ENCODE data around the gene SMYD3. TPM values are rescaled to one million over a fixed set of nuclear protein-coding genes. Genes with fewer than 3 reads are reported as not detected.

Gene SMYD3
- total and polyA plus RNA-seq, 2 donors (not counting 1 experiment from before 2014, with no cell fraction given) = 9.7 to 37.2 TPM

- Histone ChIP-seq H3K9me3 (ENCODE audit: control extremely low read depth in 1 of 3, control insufficient read depth in 2 of 3, insufficient read depth in 1 of 3, low read length in 2 of 3) (peaks cover 0 to 68% (median 18%) of the 10 kb centered on the region in 3 donors), H3K4me1 (ENCODE audit: control insufficient read depth in 2 of 2, insufficient read depth in 2 of 2, low read length in 2 of 2) (no peaks in the 10 kb centered on the region), H3K4me3 (ENCODE audit: control extremely low read depth in 1 of 5, extremely low read depth in 1 of 5, insufficient read depth in 1 of 5, low read depth in 2 of 5, low read length in 4 of 5) (no peak overlapping the region), H3K36me3 (replicated peaks in 1 of 2; ENCODE audit: control extremely low read depth in 1 of 2, control insufficient read depth in 1 of 2, extremely low read depth in 1 of 2, insufficient read depth in 2 of 2, low read length in 1 of 2) (no peaks in the 10 kb centered on the region), H4K20me1 (ENCODE audit: control insufficient read depth, insufficient read depth, low read length, poor library complexity, severe bottlenecking) (no peaks in the 10 kb centered on the region), H2AFZ (ENCODE audit: insufficient read depth, low read depth, low read length, poor library complexity, severe bottlenecking) (no peak overlapping the region), H3K4me2 (replicated peaks; ENCODE audit: low read depth, low read length, poor library complexity, severe bottlenecking) (no peak overlapping the region), H3K27me3 (replicated peaks in 1 of 4; ENCODE audit: control extremely low read depth in 1 of 4, control insufficient read depth in 3 of 4, insufficient read depth in 4 of 4, low read length in 3 of 4) (no peaks in the 10 kb centered on the region), H3K9ac (ENCODE audit: low read length) (no peak overlapping the region), H3K79me2 (ENCODE audit: control insufficient read depth, insufficient read depth, low read length) (no peaks in the 10 kb centered on the region), H3K27ac (ENCODE audit: low read length in 2 of 2) (no peak overlapping the region)
- H3K9me3 Mint-ChIP-seq (ENCODE audit: insufficient read depth) = peaks cover 11% of the 10 kb centered on the region
- ChIA-PET POLR2A (no interaction called here), CTCF (no interaction called here)
- no peaks in the 10 kb centered on the region for H3K4me1 Mint-ChIP-seq
- H3K27ac Mint-ChIP-seq = no peak overlapping the region
- 99% methylated on average over 7 of the region's 10 CpGs for WGBS (ENCODE audit: insufficient coverage)
- ATAC-seq (ENCODE audit: low read depth) = no peak
- no peak for DNase-seq
- no peak overlapping the region for H3K4me3 Mint-ChIP-seq
- intact Hi-C loops (cut with micrococcal nuclease) = no loop called here
- no peak for TF ChIP-seq EZH2 (IDR thresholded peaks at IDR 0.05; ENCODE audit: borderline replicate concordance, insufficient read depth, low read depth, low read length, poor library complexity, severe bottlenecking)
- H3K27me3 Mint-ChIP-seq = no peaks in the 10 kb centered on the region
These were observed 9.0 kb upstream of the SMYD3 start for GRCh38 chr1:246516126-246516525.

- peaks cover 0 to 68% (median 18%) of the 10 kb centered on the region in 3 donors for H3K9me3 ChIP-seq (ENCODE audit: control extremely low read depth in 1 of 3, control insufficient read depth in 2 of 3, insufficient read depth in 1 of 3, low read length in 2 of 3)
- CTCF ChIA-PET = no interaction called here
- no peaks in the 10 kb centered on the region for H3K27me3 Mint-ChIP-seq
- no CpG with 5 or more reads among the region's 3 CpGs for WGBS (ENCODE audit: insufficient coverage)
- H3K27ac ChIP-seq (ENCODE audit: low read length in 2 of 2) = no peak overlapping the region
- DNase-seq = no peak
- H3K27me3 ChIP-seq (replicated peaks in 1 of 4; ENCODE audit: control extremely low read depth in 1 of 4, control insufficient read depth in 3 of 4, insufficient read depth in 4 of 4, low read length in 3 of 4) = no peaks in the 10 kb centered on the region
- peaks cover 11% of the 10 kb centered on the region for H3K9me3 Mint-ChIP-seq (ENCODE audit: insufficient read depth)
- no peak overlapping the region for H2AFZ ChIP-seq (ENCODE audit: insufficient read depth, low read depth, low read length, poor library complexity, severe bottlenecking)
- no peak overlapping the region for H3K27ac Mint-ChIP-seq
- H3K36me3 ChIP-seq (replicated peaks in 1 of 2; ENCODE audit: control extremely low read depth in 1 of 2, control insufficient read depth in 1 of 2, extremely low read depth in 1 of 2, insufficient read depth in 2 of 2, low read length in 1 of 2) = no peaks in the 10 kb centered on the region
- TF ChIP-seq EZH2 (IDR thresholded peaks at IDR 0.05; ENCODE audit: borderline replicate concordance, insufficient read depth, low read depth, low read length, poor library complexity, severe bottlenecking) (no peak), CTCF (IDR thresholded peaks at IDR 0.05) (no peak)
- no peak overlapping the region for H3K4me2 ChIP-seq (replicated peaks; ENCODE audit: low read depth, low read length, poor library complexity, severe bottlenecking)
- H4K20me1 ChIP-seq (ENCODE audit: control insufficient read depth, insufficient read depth, low read length, poor library complexity, severe bottlenecking) = no peaks in the 10 kb centered on the region
- H3K79me2 ChIP-seq (ENCODE audit: control insufficient read depth, insufficient read depth, low read length) = no peaks in the 10 kb centered on the region
- intact Hi-C loops (cut with micrococcal nuclease) = no loop called here
- H3K9ac ChIP-seq (ENCODE audit: low read length) = no peak overlapping the region
- H3K4me1 ChIP-seq (ENCODE audit: control insufficient read depth in 2 of 2, insufficient read depth in 2 of 2, low read length in 2 of 2) = no peaks in the 10 kb centered on the region
- no peak overlapping the region for H3K4me3 Mint-ChIP-seq
- ATAC-seq (ENCODE audit: low read depth) = no peak
- H3K4me1 Mint-ChIP-seq = no peaks in the 10 kb centered on the region
- POLR2A ChIA-PET = no interaction called here
- no peak overlapping the region for H3K4me3 ChIP-seq (ENCODE audit: control extremely low read depth in 1 of 5, extremely low read depth in 1 of 5, insufficient read depth in 1 of 5, low read depth in 2 of 5, low read length in 4 of 5)
These were observed 8.4 kb upstream of the SMYD3 start for GRCh38 chr1:246515390-246516005.
